Measurements from ENCODE around the gene ABHD15.
"Not testable (repeated sequence)": the region's sequence is repeated elsewhere in the genome, so short reads cannot be mapped to it uniquely, and the experiment has no call there.

ABHD15 gene

GRCh38 chr17:29568331-29569244 is 1.8 kb upstream of the ABHD15 start, which contains the start of gene TP53I13:
TP53I13 (plus strand) TSS chr17:29568701; CDS start chr17:29568759, 58 bp downstream.
- DNase-seq: peak; percentile 77

DNA sequence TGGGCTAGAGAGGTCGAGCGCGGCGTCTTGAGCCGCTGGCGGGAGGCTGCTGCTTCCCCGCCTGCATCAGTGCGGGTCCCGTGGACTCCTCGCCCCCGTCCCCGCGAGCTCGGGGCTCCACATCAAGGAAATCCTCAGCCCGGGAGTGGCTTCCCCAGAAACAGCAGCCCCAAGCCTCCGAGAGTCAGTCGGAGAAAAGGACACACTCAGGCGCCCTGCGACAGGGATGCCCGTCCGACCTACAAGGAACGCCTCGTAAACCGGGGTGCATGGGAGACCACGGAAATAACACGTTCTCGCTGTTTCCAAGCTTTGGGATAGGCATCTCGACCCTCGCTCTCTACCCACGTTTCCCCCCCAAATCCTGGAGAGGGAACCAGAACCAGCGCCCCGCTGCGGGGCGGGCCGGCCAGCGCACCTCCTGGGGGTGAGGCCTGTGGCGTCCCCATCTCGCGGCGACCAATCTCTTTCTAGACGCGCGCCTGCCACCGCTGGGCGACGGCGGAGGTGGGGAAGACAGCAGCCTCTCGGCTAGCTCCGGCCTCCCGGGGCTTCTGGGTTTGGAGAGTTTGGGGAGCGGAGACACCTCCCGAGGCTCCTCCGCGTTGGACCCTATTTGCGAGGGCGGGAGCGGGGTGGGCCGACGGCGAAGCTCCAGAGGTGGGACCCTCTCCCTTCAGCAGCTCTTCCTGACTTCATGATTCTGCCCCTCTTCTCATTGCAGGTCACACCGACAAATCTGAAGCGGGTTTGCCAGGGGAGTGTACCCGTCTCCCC is 905 bp upstream of the ABHD15 start:
- peak; percentile 46 for DNase-seq

- no peak for DNase-seq
Measured at GRCh38 chr17:29567304-29567553, 392 bp upstream of the ABHD15 start.

GRCh38 chr17:29565643-29566472 is 979 bp downstream of the ABHD15 start:
- peak; percentile 19 for DNase-seq

DNA sequence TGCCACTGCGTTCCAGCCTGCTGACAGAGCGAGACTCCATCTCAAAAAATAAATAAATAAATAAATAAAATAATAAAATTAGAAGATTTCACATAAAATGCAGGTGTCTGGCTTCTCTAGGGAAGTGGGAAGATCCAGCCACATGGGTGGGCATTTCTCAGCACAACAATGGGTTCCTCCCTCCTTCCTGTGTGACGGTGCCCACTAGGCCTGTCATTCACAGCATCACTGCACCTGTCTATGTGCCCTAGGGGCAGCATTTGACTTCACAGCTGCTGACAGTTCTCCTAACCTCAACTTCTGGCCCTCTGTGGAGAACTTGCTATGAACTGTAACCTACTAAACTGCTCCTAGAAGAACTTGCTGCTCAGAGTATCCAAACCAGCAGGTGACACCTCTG is 3.0 kb downstream of the ABHD15 start:
- peak; percentile 39 for DNase-seq

GRCh38 chr17:29562615-29563014 is 4.2 kb downstream of the ABHD15 start:
- peak; percentile 49 for DNase-seq

DNA sequence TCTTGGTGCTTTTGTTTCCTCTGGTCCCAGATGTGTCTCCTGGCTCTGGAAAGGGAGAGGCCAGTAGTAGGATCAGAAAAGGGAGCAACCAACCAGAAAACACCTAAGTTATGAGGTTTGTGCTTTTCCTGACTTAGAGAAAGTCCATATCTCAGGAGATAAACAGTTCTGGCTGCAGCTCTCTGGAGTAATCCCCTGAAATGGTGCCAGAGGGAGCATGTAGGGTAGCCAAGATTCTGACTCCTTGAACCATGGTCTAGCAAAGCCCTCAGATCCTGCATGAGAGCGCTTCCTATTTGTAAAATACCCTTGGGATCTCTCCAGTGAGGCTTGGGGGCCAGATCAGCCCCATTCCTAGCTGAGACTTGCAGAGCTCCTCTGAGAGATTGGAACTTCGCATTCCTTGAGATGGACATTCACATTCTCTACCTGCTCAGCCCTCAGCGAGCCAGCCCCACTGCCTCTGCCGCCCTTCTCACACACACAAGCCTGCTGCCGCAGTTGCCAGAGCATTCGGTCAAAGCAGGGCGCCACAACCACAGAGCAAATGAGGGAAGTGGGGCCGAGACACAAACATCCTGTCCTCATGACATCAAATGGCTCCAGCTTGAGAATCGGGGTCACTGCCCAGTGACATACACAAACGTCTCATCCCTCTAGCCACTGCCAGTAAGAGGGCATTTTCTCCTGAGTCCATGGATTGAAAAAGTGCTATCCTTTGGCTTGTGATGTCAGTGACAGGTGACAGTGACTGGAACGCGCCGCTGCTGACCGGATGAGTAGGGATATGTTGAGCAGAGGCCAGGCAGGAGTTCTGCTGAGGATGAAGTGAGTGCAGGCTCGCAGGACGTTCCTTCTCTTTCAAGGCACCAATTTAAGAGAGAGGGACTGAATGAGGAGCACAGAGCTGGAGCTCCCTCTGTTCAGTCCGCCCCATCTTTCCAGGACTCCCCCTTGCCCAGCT is 5.0 kb downstream of the ABHD15 start:
- DNase-seq: peak; percentile 77

- DNase-seq: peak; percentile 99
Measured at GRCh38 chr17:29560316-29560715, 6.5 kb downstream of the ABHD15 start.

DNA sequence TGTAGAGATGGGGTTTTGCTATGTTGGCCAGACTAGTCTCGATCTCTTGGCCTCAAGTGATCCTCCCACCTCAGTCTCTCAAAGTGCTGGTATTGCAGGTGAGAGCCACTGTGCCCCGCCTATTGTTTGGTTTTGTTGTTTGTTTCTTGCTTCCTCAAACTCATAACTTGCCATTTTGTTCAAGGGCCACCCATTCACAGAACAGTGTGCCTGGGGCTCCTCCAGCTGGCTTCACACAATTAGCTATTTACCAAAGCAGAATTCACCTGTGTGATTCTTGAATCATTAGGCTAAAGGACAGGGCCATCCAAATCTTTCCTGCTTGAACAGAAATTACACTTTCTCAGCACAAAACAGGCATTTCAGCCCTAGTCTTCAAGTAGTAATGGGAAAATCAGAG is 7.2 kb downstream of the ABHD15 start:
- no peak for DNase-seq

GRCh38 chr17:29558139-29558538 is 8.7 kb downstream of the ABHD15 start:
- not testable (repeated sequence) for DNase-seq

DNA sequence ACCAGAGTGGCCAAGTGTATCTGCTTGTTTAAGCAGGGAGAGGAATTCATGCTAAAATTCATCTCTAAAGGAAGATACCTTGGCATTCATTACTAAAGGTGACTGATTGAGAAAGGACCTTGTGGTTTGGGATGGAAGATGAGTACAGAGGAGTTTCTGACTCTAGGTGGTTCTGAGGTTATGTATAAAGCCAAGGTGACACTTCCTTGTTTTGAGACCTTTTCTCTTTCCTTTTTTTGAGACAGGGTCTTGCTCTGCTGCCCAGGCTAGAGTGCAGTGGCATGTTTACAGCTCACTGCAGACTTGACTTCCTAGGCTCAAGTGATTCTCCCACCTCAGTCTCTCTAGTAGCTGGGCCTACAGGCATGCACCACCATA is 9.1 kb downstream of the ABHD15 start:
- peak; percentile 11 for DNase-seq

GRCh38 chr17:29557085-29557738 is 9.6 kb downstream of the ABHD15 start:
- DNase-seq: no peak

DNA sequence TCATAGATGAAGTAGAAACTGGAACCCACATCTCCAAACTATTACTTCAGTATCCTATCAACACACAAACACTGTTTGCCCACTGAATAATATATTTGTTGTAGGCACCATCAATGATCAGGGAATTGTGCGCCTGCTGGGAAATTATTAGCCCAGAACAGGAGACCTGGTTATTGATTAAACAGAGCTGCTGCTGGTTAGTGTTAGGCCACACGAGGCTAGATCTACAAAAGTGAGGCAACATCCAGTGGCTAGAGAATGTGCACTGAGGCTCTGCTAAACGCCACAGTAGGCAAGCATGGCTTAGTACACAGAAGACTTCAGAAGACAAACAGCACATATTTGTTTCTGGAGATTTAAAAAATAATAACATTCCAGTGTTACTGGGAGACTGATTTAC is 11.0 kb downstream of the ABHD15 start:
- no peak for DNase-seq

DNA sequence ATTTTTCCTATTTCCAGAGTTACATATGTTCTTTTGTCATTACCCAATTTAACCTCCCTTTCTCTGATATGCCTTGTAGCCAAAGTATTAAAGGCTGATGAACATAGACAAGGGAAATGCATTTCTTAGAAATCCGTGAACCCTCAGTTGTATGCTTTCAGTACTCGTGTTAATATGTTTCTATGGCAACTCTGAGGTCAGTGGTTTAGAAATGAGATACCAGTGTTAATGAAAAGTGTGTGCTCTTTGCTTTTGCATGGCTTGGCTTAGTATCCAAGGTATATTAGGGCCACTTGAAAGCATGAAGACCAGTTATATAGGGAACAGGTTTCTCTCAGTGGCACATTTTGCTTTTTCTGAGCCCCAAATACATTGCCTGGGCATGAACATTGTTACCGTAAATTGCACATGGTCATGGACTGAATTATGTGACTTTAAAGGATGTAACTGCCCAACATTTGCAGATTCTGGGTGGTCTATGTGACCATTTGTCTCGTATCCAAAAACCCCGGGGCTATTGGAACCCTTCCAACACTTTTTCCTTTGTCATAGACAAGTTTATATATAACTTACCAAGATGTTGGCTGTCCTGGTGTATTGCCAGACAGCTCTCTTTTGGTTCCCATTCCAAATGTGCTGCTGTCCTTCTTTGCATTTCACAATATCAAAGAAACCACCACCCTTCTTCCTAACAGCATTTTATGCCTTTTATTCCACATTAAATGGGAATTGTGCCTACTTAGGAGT is 17.5 kb downstream of the ABHD15 start:
- DNase-seq: peak; percentile 14

- peak; percentile 18 for DNase-seq
Measured at GRCh38 chr17:29546830-29547229, 20.0 kb downstream of the ABHD15 start.

GRCh38 chr17:29546085-29546484 is 20.8 kb downstream of the ABHD15 start:
- no peak for DNase-seq

DNA sequence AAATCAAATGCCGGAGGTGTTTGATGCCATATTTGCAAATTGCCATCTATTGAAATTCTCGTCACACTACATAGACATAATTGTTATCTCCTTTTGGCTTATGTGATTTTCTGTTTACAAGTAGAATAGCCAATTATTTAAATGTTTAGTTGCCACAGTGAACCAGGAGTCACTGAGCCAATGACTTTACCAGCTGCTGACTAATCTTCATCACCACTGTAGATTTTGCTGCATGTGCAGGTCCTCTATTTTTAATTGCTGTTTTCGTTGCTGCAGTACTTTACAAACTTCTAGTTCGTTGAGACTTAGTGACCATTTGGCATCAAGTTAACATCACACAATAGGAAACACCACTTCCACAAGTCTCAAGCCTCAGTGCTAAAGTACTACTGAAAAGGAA is 22.8 kb downstream of the ABHD15 start:
- no peak for DNase-seq

GRCh38 chr17:29533976-29534375 is 32.9 kb downstream of the ABHD15 start:
- DNase-seq: no peak

- no peak for DNase-seq
Measured at GRCh38 chr17:29526322-29526721, 40.5 kb downstream of the ABHD15 start.

- DNase-seq: no peak
Measured at GRCh38 chr17:29524692-29525091, 42.1 kb downstream of the ABHD15 start.

- DNase-seq: no peak
Measured at GRCh38 chr17:29518359-29518758, 48.5 kb downstream of the ABHD15 start.
